Measurements from ENCODE around the gene CDK6.
A peak's percentile ranks its signal among the peaks of the same experiment; 100 is the strongest.

CDK6 gene

DNA sequence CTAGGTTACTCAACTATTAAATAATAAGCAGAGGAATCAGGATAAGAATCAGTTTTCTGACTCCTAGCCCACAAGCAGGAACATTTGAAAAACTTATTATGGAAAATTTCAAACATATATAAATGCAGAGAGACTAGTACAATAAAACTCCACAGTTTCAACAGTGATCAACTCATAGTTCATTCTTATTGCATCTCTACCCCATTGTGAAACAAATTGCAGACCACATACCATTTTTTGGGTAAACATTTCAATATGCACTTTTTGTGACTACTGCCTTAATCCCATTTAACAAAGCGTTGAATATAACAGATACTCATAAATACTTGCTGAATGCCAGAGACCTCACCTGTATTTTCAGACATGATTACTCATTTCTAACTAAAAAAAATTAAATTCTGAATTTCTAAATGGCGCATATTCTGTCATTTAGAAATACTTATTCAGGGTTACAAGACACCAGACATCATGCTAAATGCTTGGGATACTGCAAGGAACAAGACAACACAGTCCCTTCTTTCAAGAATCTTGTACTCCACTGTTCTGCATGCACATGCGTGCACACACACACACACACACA lies 11.4 kb downstream of the CDK6 start:
- peak; percentile 41 for DNase-seq

DNA sequence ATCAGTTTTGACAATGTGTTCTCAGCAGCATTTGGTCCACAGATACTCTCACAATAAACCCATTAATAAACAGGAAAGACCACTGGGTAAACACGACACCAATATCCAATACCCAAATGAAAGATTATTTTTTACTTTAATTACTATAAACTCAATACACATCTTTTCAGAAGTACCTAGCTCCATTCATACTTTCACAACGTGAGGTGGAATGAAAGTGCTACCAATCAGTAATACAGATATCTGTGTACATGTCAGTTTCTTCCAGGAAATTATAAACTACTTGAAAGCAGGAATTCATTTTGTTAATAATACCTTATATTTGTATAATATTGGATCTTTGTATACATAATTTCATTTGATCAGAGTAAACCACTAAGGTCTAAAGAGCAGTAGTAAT lies 11.9 kb downstream of the CDK6 start:
- DNase-seq: peak; percentile 47

DNA sequence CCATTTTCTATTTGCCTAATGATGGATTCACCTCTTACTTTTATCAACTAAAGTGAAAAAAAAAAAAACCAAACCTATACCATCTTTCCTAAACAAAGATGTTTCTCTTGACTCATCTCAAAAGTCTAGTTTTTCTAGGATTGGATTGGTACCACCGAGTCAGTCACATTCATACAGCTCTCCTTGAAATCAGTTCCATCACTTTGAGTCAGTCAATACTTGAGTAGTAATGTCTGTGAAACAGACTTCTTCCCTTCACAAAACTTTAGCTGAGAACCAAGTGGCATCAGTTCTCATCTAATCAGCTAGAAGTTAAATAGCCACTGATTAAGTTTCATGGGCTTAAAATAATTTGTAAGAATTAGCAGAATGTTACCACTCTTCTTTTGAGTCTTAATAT lies 13.3 kb downstream of the CDK6 start:
- DNase-seq: peak; percentile 53

GRCh38 chr7:92820191-92820590 lies 16.2 kb downstream of the CDK6 start:
- DNase-seq: no peak

- DNase-seq: no peak
These were observed 19.0 kb downstream of the CDK6 start for GRCh38 chr7:92817398-92817797.

DNA sequence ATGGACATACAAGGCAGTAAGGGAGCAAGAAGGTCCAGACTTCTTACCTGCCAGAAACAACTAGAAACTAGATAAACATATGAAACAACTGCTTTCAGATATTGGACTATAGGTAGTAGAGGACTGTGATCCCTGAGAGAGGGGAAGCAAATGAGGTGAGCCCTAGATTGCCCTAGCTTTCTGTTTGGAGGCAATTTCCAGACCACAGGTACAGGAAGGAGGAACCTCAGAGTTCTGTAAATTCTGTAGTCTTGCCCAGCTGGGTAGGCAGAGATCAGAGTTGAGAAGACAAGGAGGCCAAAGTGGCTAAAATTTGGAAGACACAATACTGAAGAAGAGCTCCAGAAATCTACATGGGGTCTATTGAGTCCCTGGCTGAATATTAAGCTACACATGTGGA lies 21.0 kb downstream of the CDK6 start:
- DNase-seq: peak; percentile 65

DNA sequence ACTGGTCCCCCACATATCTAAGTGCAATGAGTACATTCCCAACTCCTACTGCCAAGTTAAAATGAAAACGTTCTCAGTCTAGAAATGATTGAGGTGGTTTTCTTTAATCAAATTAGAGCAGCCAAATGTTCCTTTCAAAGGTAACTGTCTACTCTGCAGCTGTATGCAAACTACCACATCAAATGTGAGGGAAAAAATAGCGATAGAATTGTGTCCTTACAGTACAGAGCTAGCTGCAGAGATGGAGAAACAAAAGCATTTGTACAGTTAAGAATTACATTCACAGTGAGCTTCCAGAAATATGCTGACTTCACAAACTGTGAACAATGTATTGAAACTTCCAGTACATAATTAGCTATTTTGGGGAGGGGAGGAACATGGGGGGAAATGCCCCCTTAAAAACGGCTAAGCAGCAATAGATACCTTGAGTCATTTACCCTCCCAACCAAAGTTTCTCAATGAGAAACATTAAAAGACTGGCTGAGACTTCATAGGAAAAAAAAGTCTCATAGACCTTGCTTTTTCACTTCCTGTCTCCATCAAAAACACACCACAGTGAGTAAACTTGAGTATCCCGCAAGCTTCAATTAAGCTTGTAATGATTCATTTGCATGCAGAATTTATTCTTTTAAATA lies 22.9 kb downstream of the CDK6 start:
- DNase-seq: peak; percentile 91

DNA sequence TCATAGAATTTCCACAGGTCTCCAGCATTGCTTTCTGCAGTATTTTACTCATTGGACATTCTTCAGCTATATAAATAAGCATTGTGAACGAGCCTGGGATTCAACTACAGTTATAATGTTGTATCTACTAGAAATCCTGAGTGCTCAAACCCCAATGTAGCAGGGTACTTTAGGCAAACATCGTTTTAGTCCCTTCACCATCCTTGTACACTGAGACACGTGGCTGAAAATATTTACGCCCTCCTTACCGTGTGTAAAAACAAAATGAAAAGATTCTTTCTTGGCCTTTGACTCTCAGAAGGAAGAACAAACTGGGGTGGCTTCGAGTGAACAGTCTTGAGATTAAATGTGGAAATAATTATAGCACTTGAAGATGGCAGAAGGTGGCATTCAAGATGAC lies 25.2 kb downstream of the CDK6 start:
- DNase-seq: no peak

GRCh38 chr7:92809760-92810573 lies 26.4 kb downstream of the CDK6 start:
- DNase-seq: peak; percentile 94

GRCh38 chr7:92809397-92809759 lies 27.0 kb downstream of the CDK6 start:
- DNase-seq: no peak

DNA sequence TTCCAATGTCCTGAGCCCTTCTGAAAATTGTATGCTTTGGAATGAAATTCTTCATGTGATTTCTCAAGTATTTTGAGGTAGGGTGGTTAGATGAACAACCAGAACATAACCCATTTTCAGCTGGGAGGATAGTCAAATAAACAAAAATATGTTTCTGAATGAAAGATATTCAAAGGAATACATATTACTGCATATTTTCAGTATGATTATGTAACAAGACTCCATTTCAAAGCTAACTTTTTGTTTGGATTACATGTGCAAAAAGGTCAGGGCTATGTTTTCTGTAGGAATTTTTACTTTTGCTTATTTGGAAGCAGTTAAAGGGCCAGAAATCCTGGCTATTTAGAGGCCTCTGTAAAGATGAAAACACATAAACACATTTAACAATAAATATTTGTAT lies 27.7 kb downstream of the CDK6 start:
- no peak for DNase-seq

DNA sequence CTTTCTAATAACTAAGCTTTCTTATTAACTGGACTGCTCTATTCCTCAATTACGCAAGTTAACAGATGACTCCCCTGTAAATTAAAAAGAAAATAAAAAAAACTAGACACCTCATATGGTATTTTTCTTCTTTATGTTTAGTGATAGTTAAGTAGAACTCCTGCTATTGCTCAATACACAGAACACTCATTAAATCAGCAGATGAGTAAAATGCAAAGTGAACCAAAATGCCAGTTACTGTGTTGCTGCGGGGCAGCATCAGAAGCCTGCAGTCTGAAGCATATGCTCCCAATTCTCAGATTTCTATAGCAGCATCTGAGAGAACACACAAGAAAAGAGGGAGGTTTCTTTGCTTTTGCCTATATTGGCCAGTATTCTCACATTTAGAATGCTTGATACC lies 28.4 kb downstream of the CDK6 start:
- peak; percentile 80 for DNase-seq

DNA sequence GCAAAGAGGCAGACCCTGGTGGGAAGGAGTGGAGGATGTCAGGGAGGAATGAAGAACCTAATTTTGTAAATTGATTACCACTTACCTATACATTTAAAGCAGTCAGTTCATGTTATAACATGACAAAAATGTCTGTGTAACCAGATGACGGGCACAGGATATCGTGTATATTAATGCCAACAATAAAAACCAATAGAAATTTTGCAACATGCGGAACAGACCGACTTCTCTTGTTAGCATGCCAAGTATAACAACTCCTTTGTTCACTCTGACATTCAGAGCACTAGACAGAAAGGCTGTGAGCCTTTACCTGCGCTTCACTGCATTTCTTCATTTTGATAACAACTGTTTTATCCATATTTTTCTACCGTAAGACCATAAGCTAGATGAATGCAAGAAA lies 29.9 kb downstream of the CDK6 start:
- DNase-seq: no peak

- DNase-seq: no peak
These were observed 34.0 kb downstream of the CDK6 start for GRCh38 chr7:92802406-92802805.

DNA sequence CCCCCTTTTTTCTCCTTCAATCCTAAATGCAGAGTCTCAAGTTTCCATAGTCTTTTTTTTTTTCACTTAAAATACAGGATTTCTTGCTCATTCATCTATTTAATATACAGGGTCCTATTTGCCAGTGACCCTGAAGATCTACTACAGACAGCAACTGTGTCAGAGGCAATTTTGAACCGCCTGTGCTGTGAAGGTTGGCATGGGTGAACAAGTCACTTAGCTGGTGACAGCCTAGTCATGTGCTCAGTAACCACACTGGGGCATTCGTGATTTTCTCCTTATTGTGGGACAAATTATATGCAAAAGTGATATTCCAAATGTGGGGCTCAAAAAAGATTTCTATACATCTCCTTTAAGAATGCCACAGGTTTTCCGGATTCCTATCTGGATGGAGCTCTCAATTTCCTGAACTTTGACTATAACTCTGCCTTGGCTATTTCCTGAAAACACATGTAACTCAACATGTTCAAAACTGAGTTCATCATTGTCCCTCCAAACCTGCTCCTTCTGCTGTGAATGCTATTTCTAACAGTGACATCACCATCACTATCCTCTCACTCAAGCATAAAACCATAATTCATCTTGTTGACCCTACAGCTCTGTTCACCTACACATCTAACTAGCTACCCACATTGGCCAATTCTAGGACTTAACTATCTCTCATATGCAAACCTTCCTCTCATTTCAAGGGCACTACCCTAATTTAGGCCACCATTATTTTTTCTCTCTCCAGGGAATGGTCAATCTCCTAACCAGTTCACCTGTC lies 36.7 kb downstream of the CDK6 start:
- DNase-seq: no peak

DNA sequence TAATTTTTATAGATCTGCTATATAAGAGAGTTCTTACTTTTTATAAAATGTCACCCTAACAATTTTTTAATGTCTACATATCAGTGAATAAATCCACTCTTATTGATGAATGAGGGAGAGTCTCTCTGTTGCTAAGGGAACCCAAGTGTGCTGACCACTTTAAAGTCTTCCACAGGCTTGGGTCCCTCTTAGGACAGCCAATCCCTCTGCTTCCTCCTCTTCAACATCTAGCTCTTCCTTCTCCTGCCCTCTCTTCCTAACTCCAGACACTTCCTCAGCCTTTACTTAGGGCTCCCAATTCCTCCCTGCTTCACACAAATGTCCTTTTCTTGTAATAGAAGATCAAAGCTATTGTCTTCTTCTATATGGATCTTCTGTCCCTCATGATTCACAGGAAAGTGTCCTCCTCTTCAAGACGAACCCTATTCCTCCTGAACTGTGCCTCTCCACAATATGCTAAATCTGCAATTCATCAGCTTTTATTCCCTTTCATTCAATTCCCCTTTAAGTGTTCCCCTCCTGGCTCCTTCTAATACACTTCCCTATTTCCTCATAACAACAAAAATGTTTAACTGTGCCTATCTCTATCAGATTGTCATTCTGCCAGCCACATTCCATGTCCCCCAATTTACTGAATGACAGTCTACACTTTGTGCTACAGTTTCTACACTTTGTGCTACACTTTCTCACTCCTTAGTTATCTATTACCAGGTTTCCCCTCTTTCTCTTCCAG lies 37.7 kb downstream of the CDK6 start:
- no peak for DNase-seq

GRCh38 chr7:92797693-92798092 lies 38.7 kb downstream of the CDK6 start:
- DNase-seq: peak; percentile 68

- DNase-seq: no peak
These were observed 39.1 kb downstream of the CDK6 start for GRCh38 chr7:92797284-92797683.

DNA sequence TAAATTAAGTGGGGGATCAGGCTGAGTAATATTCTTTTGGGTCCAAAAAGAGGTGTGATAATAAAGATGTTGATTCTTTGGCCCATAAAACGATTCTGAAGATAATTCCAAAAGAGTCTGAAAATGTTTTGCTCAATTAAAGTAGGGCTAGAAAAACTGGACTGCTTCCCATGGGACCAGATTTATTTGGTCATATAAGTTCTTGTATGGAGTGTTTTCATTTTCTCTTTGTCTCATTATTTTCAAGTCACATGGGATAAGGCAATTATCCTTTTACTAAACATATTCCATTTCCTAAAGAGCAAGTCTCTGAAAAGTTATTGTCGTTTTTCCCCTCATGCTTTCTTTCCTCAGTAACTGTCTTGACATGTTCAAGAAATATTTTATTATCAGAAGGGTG lies 41.5 kb downstream of the CDK6 start:
- no peak for DNase-seq

DNA sequence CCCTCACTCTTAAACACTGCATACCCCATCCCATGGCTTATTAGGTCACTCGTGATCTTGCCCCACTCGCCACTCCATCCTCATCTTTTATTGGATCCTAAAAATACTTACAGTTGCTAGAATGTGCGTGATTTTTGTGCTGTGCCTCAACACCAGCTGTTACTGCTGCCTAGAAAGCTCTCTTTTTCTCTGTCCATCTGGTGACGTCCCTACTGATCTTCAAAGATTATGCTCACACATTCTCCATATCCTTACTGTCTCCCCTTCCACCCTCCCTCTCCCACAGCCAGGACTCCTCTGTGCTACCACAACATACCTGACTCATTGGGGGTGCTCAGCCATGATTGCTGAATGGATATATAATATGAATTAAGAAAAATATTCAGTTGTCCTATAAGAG lies 42.0 kb downstream of the CDK6 start:
- DNase-seq: no peak

DNA sequence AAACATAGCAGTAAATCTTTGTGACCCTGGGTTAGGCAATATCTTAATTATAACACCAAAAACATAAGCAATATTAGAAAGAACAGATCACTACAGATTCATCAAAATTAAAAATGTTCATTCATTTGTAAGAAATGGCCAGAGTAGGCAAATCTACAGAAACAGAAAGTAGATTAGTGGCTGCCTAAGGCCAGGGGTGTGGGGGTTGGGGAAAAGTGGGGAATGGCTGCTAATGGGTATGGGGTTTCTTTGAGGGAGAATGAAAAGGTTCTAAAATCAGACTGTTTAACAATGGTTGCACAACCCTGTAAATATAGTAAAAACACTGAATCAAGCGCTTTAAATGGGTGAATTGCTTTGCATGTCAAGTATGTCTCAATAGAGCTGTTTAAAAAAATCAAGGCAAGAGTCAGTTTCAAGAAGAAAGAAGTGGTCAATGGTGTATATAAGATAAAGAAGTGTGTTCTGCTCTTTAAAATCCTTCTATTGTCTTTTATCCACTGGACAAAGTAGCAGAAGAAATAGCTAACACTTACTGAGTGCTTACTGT lies 42.6 kb downstream of the CDK6 start:
- no peak for DNase-seq

- no peak for DNase-seq
These were observed 45.4 kb downstream of the CDK6 start for GRCh38 chr7:92790992-92791391.
